SKM-1 treated with dmso at 0.1 percent for 144 hours (cell line): ENCODE measurements around the gene ERBB4.

Source experiments
- DNase-seq: peaks from one replicate; lab custom pipeline; 2025; ENCODE audit not compliant: unreplicated experiment; lab: John Stamatoyannopoulos, UW

The ERBB4 gene

GRCh38 chr2:212538305-212539071, at the start of gene ERBB4:
ERBB4 (minus strand) TSS chr2:212538802; CDS start chr2:212538530, 272 bp downstream.
- peak; percentile 37 for DNase-seq

- no peak for DNase-seq
These were observed 41.5 kb upstream of the ERBB4 start for GRCh38 chr2:212580117-212580516.

DNA sequence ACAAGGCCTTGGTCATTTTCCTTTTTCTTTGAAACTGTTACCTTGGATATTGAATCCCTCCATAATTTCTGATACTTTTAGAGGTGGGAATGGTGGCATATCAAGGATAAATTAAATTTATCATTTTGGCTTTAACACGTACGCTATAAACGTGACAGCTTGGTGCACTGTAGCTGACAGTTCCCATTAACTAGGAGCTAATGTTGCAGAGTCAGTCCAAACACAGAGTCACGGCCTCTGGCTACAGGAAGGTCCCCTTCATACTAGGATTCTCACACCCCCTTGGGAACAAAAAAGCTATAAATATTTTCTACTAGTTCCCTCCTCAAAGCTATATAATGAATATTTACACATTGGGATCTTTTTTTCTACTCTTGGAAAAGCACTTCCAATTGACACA, 17.7 kb upstream of the ERBB4 start:
- no peak for DNase-seq

DNA sequence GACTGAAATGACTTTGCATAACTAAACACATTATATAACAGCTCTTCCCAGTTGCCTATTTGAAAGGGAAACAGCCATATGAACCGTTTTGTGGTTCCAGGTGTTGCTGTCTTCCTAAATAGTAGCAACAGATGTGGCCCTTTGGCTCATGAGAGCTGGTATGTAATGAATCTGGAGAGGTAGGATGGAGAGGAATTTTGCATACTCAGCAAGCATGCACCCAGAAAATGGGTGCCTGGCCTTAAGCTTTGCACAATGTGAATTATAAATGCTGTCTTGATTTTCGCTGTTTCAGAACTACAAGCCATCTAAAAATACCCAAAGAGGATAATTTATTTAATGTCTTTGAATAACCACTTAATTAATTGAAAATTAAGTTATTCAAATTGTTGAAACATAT, 15.6 kb upstream of the ERBB4 start:
- no peak for DNase-seq

DNA sequence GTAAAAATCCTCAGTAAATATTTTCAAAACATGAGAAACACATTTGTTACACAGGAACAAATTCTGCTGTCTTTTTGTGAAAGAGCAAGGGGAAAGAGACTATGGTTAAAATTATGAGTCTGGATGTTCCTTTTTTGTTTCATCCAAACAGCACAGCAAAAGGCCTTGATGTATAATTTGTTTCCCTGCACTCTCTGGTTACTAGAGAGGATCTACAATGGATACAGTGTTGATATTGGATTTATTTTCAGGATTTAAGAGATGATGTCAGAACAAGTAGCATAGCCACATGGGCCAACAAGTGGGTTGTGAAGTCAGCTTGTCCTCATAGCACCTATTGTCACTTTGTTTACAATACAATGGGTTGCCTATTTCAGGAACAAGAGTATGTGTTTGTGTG, 11.3 kb upstream of the ERBB4 start:
- no peak for DNase-seq

DNA sequence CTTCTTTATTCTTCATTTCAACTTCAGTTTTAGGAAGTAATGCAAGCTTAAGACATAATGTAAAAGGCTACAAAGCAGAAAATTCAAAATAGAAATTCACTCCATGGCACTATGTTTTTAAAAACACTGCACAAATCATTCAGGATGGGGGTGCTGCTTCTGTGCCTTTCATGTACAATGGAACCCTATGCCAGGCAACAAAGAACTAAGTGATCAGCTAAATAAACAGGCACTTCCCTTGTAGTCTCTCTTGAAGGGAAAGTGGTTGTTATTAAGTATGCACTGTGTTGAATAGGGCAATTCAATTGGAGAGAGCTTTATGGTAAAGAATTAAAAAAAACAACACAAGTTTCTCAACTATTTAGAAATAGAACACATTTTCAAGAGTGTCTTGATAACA, 10.9 kb upstream of the ERBB4 start:
- no peak for DNase-seq

GRCh38 chr2:212548455-212548819, 9.8 kb upstream of the ERBB4 start:
- DNase-seq: no peak

GRCh38 chr2:212547716-212548454, 9.3 kb upstream of the ERBB4 start:
- DNase-seq: no peak

GRCh38 chr2:212546669-212547068, 8.1 kb upstream of the ERBB4 start:
- no peak for DNase-seq

- DNase-seq: no peak
These were observed 1.7 kb upstream of the ERBB4 start for GRCh38 chr2:212540341-212540740.

GRCh38 chr2:212539072-212539880, 674 bp upstream of the ERBB4 start:
- no peak for DNase-seq

- DNase-seq: peak; percentile 31
These were observed 787 bp downstream of the ERBB4 start for GRCh38 chr2:212537726-212538304.

DNA sequence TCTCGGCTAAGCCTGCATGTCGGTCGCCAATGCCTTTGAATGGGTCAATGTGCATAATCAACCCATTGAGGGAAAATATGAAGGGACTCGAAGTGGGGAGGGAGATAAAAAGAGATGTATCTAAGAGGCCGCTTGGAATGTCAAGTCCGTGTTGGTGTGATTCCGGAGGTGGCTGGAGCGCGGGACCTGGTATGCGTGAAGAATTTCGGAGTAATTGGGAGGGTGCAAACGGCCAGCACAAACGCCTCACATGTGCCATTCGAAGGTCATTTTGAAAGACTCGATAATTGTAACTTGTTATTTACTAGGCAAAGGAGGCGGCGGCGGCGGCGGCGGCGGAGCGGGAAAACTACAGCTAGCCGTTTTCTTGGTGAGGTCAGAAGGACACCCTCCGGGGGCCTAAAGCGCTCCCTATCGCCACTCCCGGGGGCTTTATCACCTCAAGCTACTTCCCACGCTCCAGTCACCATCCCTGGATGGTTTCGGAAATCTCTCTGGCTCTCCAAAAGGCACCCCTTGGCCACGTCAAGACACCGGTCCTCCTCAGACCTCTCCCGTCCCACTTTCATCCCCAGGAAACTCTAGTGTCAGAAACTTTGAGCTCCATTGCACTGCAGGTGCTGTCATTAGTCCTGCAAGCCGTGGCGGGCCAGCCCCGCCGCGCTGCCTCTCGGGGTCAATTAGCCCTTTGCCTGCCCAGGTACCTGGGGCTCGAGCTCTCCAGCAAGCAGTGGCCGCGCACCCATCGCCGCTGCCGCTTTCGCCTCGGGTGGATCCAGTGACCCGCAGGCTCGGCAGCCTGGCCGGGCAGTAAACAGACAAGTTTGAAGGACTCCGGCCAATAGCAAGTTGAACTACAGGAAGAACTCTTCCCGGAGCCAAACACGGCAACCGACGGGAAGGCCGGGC, 1.5 kb downstream of the ERBB4 start:
- peak; percentile 38 for DNase-seq

- no peak for DNase-seq
These were observed 2.4 kb downstream of the ERBB4 start for GRCh38 chr2:212535996-212536816.

DNA sequence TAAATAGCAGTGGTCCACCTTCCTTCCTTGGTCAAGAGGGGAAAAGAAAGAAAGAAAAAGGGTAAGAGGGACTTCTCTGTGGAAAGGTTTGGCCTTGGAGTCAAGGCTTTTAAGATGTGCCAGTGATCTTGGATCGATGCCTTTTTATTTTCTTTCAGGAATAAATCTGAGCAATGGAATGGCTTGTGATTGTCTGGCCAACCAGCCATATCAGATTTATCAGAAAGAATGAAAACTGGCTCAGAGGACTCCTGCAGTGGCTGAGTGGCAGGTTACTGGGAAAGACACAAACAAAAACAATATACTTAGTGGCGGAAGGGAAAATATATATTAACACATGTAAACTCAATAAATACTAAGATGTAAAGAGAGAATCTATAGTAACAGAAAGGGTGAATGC, 4.3 kb downstream of the ERBB4 start:
- no peak for DNase-seq

DNA sequence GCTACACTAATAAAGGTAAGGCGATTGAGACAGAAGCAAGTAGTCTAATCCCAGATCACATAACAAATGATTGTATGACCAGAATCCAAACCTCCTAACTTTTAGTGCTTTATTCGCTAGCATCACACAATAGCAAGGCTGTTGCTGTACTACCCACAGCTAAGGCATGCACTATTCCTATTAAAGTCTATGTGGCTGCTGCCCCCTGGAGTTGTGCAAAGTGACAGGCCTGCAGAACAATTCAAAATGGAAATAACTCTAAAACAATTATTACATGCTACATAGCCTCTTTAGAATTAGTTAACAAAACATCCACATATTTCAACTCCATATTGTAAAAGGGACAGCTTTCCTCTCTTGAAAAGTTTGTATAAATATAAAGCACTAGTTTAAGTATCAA, 6.0 kb downstream of the ERBB4 start:
- DNase-seq: no peak

DNA sequence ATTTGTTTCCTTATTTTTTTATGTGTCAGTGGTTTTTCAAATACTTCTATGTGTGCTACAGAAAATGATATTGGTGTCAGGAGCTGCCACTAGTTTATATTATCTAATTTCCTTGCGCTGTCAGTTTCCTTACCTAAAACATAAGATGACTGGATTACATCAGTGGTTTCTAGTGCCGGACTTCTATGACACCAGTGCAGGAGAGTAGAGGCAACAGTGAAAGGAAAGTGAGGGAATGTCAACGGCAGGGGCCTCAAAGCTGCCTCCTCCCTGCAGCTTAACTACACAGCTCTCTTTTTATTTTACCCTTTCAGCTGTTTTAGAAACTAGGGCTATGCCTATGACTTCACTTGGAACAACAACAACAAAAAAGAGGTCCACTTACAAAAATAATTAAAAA, 6.5 kb downstream of the ERBB4 start:
- DNase-seq: no peak

GRCh38 chr2:212531499-212531898, 7.1 kb downstream of the ERBB4 start:
- no peak for DNase-seq

DNA sequence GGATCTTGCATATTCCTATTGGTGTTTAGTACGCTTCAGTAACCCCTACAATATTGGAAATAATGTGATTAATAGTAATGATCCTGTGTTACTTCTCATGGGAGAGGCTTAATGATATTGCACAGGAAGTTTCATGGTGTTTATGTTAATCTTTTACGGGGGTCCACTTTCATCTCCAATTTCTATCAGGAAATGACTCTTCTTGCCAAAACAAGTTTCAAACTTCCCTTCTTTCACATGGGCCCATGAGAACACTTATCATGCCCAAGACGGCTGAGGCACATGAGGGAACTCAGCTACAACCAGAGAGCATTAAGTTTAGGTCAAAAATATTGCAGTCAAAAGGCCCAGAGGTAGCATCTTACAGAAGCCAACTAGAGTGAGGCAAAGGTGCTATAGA, 7.6 kb downstream of the ERBB4 start:
- DNase-seq: no peak

GRCh38 chr2:212530373-212530772, 8.2 kb downstream of the ERBB4 start:
- no peak for DNase-seq
